GF-D8 (cell line): ENCODE measurements around the gene CT45A2.
"Not testable (repeated sequence)": the region's sequence is repeated elsewhere in the genome, so short reads cannot be mapped to it uniquely, and the experiment has no call there.

Experiments
- DNase-seq: peaks from one replicate; lab custom pipeline; 2025; lab: John Stamatoyannopoulos, UW

CT45A2 gene

GRCh38 chrX:135819912-135820311, at the start of gene CT45A2:
Gene CT45A2 (minus strand): TSS chrX:135820012. CDS start chrX:135816265, 3,747 bp downstream.
- not testable (repeated sequence) for DNase-seq

GRCh38 chrX:135854438-135854837, 34.6 kb upstream of the CT45A2 start, which contains the start of gene CT45A8:
Gene CT45A8 (minus strand): TSS chrX:135854538. CDS start chrX:135850783, 3,755 bp downstream.
- not testable (repeated sequence) for DNase-seq

- DNase-seq, result not testable (repeated sequence)
Measured at GRCh38 chrX:135837180-135837579, 17.4 kb upstream of the CT45A2 start, which contains the start of gene CT45A7. Gene CT45A7 (minus strand): TSS chrX:135837280. CDS start chrX:135833533, 3,747 bp downstream.

- not testable (repeated sequence) for DNase-seq
Measured at GRCh38 chrX:135802687-135803086, 17.1 kb downstream of the CT45A2 start, which contains the start of gene CT45A6. Gene CT45A6 (minus strand): TSS chrX:135802787. CDS start chrX:135798993, 3,794 bp downstream.

- not testable (repeated sequence) for DNase-seq
Measured at GRCh38 chrX:135785403-135785802, 34.4 kb downstream of the CT45A2 start, which contains the start of gene CT45A5. Gene CT45A5 (minus strand): TSS chrX:135785503. CDS start chrX:135781729, 3,774 bp downstream.

GRCh38 chrX:135768091-135768490, 51.7 kb downstream of the CT45A2 start, which contains the start of gene CT45A3:
Gene CT45A3 (minus strand): TSS chrX:135768191. CDS start chrX:135764444, 3,747 bp downstream.
- not testable (repeated sequence) for DNase-seq
